Epithelial cell of proximal tubule (primary cell): ENCODE data around the gene STARD10. TPM values are rescaled to one million over a fixed set of nuclear protein-coding genes. Genes with fewer than 3 reads are reported as not detected.

Experiments
- DNase-seq: peaks from one replicate; pipeline ENCODE4 v3.0.0-alpha.2; 2011; ENCODE audit warnings: low read depth
- H3K4me3 ChIP-seq: 2 replicates; pipeline ENCODE4 v1.5.1; 2011; ENCODE audit warnings: low read depth, mild to moderate bottlenecking, low read length
- total RNA-seq: library from RNA; depleted of rRNA; stranded (reverse); fragments of >200 nt; gene quantifications from 2 replicates; pipeline ENCODE4 v1.2.3, GENCODE V29; 2015
- TF ChIP-seq, protein P1 (sequence below): conservative IDR thresholded peaks from 2 replicates; pipeline ENCODE4 v1.5.1; 2012; ENCODE audit warnings: low read depth, mild to moderate bottlenecking, low read length

Gene STARD10
- total RNA-seq, 1 donor from 2014 or later: 54.8 TPM

DNA sequence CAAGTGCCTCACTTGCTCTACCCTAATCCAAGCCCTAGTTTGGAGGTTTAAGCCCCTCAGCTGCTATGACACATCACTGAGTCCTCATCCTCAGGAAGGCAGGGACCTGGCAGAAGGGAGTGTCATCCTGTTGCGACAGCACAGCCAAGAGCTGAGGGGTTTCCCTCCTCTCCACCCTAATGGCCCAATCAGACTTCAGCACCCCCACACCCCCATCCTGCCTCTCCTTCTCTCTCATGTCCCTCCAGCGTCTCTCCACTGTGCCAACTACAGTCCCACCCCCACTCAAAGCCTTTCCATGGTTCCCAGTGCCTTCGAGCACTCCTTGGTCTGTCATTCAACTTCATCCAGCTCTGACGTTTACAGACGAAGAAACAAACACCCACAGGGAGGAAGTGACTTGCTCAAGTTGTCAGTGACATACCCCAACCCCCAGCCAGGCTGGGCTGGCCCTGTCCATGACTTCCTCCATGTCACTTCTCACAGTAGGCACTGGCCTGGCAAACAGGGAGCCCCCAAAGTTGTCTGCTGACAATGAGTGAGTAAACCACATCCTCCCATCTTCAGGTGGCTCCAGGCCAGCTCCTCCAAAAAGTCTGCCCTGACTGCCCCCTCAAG lies 57.3 kb downstream of the STARD10 start:
- DNase-seq: no peak
- H3K4me3 ChIP-seq: no peak overlapping the region
- TF ChIP-seq, protein P1, sequence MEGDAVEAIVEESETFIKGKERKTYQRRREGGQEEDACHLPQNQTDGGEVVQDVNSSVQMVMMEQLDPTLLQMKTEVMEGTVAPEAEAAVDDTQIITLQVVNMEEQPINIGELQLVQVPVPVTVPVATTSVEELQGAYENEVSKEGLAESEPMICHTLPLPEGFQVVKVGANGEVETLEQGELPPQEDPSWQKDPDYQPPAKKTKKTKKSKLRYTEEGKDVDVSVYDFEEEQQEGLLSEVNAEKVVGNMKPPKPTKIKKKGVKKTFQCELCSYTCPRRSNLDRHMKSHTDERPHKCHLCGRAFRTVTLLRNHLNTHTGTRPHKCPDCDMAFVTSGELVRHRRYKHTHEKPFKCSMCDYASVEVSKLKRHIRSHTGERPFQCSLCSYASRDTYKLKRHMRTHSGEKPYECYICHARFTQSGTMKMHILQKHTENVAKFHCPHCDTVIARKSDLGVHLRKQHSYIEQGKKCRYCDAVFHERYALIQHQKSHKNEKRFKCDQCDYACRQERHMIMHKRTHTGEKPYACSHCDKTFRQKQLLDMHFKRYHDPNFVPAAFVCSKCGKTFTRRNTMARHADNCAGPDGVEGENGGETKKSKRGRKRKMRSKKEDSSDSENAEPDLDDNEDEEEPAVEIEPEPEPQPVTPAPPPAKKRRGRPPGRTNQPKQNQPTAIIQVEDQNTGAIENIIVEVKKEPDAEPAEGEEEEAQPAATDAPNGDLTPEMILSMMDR: no peak

DNA sequence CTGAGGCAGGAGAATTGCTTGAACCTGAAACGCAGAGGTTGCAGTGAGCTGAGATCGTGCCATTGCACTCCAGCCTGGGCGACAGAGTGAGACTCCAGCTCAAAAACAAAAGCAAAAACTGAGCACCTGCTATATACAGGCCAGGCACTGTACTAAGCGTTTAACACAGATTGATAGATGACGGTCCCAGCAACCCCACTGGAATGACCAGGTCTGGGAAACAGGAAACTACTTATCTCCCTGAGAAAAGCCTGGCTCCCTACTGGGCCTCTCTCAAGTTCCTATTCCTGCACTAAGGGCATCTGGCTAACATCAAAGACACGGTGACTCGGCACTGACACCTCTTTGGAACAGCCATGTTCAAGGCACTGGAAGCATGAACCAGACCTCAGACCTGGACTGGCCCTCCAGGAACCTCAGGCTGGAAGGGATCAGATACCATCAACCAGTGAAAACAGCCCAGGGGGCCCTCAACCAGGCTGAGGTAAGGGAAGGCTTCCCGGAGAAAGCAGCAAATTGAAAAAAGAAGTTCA lies 58.3 kb downstream of the STARD10 start:
- TF ChIP-seq, protein P1: no peak
- no peak overlapping the region for H3K4me3 ChIP-seq
- no peak for DNase-seq

DNA sequence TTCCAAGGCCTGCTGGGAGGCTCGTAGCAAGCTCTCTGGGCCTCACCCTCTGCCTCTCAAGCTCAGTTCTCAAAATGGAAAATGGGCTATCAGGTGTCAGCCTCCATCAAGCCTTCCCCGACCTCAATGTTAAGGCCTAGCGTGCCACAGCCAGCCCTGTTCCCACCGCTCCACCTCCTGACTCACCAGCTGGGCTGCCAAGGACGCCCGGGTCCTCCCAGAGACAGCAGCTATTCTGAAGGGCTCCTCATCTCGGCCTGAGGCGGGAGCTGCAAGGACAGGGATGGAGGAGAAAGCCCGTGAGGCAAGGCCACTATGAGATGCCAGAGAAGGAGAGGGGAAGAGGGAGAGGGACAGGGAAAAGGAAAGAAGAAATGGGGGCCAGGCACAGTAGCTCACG lies 61.5 kb downstream of the STARD10 start:
- no peak for DNase-seq
- TF ChIP-seq, protein P1: no peak
- no peak overlapping the region for H3K4me3 ChIP-seq

DNA sequence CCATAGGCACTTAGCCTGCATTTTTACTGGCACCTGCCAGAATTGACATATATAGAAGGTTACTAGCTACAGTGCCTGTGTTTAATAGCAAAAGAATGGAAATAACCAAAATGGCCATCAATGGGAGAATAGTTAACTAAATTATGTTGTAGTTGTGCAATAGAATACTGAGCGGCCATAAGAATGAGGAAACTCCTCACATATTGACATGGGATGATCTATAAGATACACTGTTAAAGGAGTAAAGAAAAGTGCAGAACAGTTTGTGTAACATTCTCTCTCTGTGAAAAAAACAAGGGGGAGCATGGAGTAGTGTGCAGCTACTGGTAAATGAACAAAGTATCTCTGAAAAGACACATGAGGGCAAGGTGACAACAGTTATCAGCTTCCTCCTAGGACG lies 63.1 kb downstream of the STARD10 start:
- TF ChIP-seq, protein P1: no peak
- DNase-seq: no peak

DNA sequence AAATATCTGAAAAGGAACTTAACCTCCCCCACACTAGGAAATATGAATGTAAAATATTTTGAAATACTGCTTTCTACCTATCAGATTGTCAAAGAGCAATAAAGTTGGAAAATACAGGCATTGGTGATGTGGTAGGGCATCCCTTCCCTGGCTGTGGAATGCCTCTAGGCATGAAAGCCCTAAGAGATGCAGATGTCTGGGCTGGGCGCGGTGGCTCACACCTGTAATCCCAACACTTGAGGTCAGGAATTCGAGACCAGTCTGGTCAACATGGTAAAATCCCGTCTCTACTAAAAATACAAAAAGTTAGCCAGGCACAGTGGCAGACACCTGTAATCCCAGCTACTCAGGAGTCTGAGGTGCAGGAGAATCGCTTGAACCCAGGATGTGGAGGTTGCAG lies 63.6 kb downstream of the STARD10 start:
- no peak overlapping the region for H3K4me3 ChIP-seq
- TF ChIP-seq, protein P1: no peak
- no peak for DNase-seq

More for the DNA sequence above, 63.1 kb downstream of the STARD10 start:
- no peak overlapping the region for H3K4me3 ChIP-seq

DNA sequence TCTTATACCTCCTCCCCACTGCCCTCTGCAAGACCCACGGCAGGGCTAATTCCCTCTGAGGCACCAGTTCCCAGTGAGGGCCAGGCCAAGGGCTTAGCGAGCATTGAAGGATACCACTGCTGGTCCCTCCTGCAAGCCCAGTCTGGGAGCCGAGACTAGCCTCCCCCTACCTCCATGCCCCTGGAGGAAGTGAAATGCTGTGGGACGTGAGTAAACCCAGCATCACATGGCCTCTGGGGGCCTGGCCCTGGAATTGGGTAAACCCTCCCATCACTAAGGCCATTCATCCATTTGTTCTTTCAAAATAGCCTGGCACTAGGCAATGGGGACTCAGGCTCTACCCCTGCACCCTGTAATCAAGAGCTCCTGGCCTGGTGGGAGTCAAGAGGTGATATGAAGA lies 66.3 kb downstream of the STARD10 start:
- TF ChIP-seq, protein P1: no peak
- no peak for DNase-seq
- H3K4me3 ChIP-seq: no peak overlapping the region
